ENCODE measurements around the gene NPRL2.

NPRL2 gene

DNA sequence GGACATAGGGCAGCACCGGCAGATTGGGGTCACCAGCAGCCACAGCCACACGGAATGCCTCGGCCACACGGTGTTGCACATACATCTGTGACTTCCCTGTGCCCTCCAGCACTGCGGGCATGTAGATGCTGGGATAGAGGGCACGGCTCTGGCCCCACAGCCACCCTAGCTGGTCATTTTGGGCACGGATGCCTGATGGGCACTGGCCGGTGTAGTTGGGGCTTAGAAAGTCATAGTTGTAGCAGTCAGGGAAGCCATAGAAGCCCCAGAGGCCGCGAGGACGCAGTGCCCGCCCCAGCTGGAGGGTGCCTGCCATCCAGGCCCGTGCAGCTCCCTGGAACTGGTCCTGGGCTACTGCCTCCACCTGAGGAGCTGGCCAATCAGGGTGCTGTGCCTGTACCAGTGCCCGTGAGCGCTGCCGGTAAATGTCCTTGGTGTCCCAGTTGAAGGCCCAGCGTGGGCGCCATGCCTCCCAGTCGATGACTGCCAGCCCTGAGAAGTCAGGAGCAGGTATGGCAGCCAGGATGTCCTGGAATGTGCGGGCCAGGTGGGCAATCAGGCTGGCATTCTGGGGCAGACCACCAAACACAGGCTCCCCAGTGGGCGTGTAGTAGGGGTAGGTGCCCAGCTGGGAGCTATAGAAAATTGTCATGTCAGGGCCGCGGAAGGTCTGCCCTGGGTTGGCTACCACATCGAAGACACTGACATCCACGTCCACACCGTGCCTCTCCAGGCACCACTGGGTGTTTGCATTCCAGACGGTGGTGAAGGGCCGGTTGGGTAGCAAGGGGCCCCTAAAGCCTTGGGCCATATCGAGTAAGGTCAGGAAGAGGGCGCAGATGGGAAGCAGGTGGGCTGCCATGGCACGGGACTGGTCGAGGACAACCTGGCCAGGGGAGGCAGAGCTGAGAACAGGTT is 48.2 kb downstream of the NPRL2 start:
- ChIA-PET POLR2A (interaction anchor here (0.6 kb wide), 1 partner anchor 26 kb away, joined by 4 read pairs; no protein-coding TSS in a partner anchor), CTCF (interaction anchor here (1.3 to 1.5 kb wide), 3 partner anchors 16 to 23 kb away, joined by 3 to 4 read pairs (median 3); partner anchors contain the start of genes HYAL2 and LSMEM2)
- no peak for TF ChIP-seq CTCF (IDR thresholded peaks at IDR 0.05; ENCODE audit: control extremely low read depth, extremely low read depth, low read depth, missing control alignments)
- no peak for DNase-seq (ENCODE audit: extremely low spot score)

- ChIA-PET CTCF (interaction anchor here (1.0 kb wide), 1 partner anchor 23 kb away, joined by 5 read pairs; no protein-coding TSS in a partner anchor), POLR2A (no interaction called here)
- no peak for DNase-seq (ENCODE audit: extremely low spot score)
- TF ChIP-seq CTCF (IDR thresholded peaks at IDR 0.05; ENCODE audit: control extremely low read depth, extremely low read depth, low read depth, missing control alignments), result no peak
These were observed 49.8 kb downstream of the NPRL2 start for GRCh38 chr3:50300681-50301254.

- TF ChIP-seq CTCF (IDR thresholded peaks at IDR 0.05; ENCODE audit: control extremely low read depth, extremely low read depth, low read depth, missing control alignments), result no peak
- ChIA-PET POLR2A (interaction anchor here (0.6 to 2.2 kb wide), 9 partner anchors 18 to 445 kb away, joined by 3 to 13 read pairs (median 4); partner anchors contain the start of gene GNAI2), CTCF (interaction anchor here (0.8 to 3.5 kb wide), 11 partner anchors 13 to 53 kb away, joined by 3 to 23 read pairs (median 5); no protein-coding TSS in a partner anchor)
- DNase-seq (ENCODE audit: extremely low spot score), result no peak
These were observed 50.5 kb downstream of the NPRL2 start for GRCh38 chr3:50299929-50300680.

GRCh38 chr3:50299638-50299928 is 51.0 kb downstream of the NPRL2 start:
- no peak for DNase-seq (ENCODE audit: extremely low spot score)
- ChIA-PET POLR2A (interaction anchor here (0.6 to 2.2 kb wide), 10 partner anchors 18 to 1201 kb away, joined by 3 to 13 read pairs (median 4); partner anchors contain the start of gene GNAI2), CTCF (interaction anchor here (0.8 to 3.5 kb wide), 12 partner anchors 12 to 71 kb away, joined by 3 to 23 read pairs (median 4); no protein-coding TSS in a partner anchor)
- no peak for TF ChIP-seq CTCF (IDR thresholded peaks at IDR 0.05; ENCODE audit: control extremely low read depth, extremely low read depth, low read depth, missing control alignments)

DNA sequence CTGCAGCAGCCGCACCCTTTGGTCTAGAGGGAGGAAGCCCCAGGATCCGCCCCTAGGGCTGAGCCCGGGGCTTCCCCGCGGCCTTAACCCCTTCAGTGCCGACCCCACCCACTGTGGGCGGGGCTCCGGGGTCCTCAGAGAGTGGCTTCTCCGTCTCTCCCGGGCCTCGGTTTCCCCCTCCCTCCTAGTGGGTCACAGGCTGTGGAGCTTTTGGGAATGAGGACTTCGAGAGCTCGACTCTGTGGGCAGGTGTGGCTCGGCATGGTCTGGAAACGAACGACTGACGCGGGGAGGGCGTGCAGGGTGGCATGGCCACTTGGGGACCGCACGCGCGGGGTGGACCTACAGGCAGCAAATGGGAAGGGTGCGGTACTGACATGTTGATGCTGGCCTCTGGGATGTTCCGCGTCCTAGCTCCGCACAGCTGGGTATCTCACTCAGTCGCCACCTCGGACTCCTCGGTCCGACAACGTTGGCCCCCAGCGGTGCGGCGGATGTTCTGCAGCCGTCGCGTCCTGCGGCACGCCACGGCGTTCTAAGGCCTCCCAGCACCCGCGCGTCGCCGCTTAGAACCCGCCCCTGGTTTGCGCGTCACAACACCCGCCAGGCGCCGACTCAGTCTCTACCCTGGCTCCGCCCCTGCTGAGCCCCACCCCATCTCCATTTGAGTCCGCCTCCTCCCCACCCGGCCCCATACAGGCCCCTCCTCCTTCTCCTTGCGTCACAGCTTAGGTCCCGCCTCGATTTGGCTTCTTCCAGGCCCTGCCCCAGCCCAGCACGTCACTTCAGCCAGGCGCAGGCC is 51.5 kb downstream of the NPRL2 start, which contains the start of the genes HYAL3 and NAA80:
TSS of gene HYAL3 (minus strand) at position 570 of the 802 bp plus-strand sequence. CDS start 3,803 bp downstream, outside the sequence.
TSS of gene NAA80 (minus strand) at position 570 of the 802 bp plus-strand sequence. CDS start 1,942 bp downstream, outside the sequence.
- POLR2A ChIA-PET, result interaction anchor here (0.6 to 2.2 kb wide), 9 partner anchors 19 to 1201 kb away, joined by 3 to 13 read pairs (median 5); partner anchors contain the start of gene GNAI2
- DNase-seq (ENCODE audit: extremely low spot score), result peak; percentile 99
- CTCF ChIA-PET, result interaction anchor here (0.8 to 3.5 kb wide), 16 partner anchors 10 to 71 kb away, joined by 3 to 23 read pairs (median 4); no protein-coding TSS in a partner anchor

More for the DNA sequence above, 51.5 kb downstream of the NPRL2 start, which contains the start of the genes HYAL3 and NAA80:
- TF ChIP-seq CTCF (IDR thresholded peaks at IDR 0.05; ENCODE audit: control extremely low read depth, extremely low read depth, low read depth, missing control alignments), result peak; percentile 22

Measured in GM10248 (cell line).